K562 (cell line): ENCODE results near the gene GPN1. TPM values are rescaled to one million over a fixed set of nuclear protein-coding genes. Genes with fewer than 3 reads are reported as not detected.

Experiments
- ARHGAP35 ChIP-seq: fragments of 450-650 bp; IDR thresholded peaks from 2 replicates; pipeline ENCODE4 v1.6.1; 2018; ENCODE audit not compliant: partially characterized antibody
- ATF1 ChIP-seq, 2 experiments: fragments of 450-650 bp in 1 of 2; IDR thresholded peaks; 2 replicates each; pipeline ENCODE4 v1.6.1; 2016; ENCODE audit warnings: missing compliant biosample characterization in 1 of 2, missing genetic modification characterization in 1 of 2
- DIDO1 ChIP-seq: fragments of 450-650 bp; IDR thresholded peaks from 2 replicates; pipeline ENCODE4 v1.6.1; 2016; ENCODE audit warnings: low read depth, missing biosample characterization, missing genetic modification characterization
- EP300 ChIP-seq: IDR thresholded peaks from 2 replicates; pipeline ENCODE4 v1.6.1; 2012; ENCODE audit warnings: low read length, improper control_type of control experiment
- ERF ChIP-seq: fragments of 450-650 bp; formaldehyde crosslinking; IDR thresholded peaks from 2 replicates; pipeline ENCODE4 v1.4.0; 2020; ENCODE audit warnings: mild to moderate bottlenecking, mixed read lengths
- FIP1L1 ChIP-seq: fragments of 200-400 bp; formaldehyde crosslinking; IDR thresholded peaks from 2 replicates; pipeline ENCODE4 v1.6.1; 2018; ENCODE audit warnings: mild to moderate bottlenecking, low read depth, low read length; ENCODE audit not compliant: poor library complexity, severe bottlenecking
- GATA2 ChIP-seq: sonication (generic); formaldehyde crosslinking; IDR thresholded peaks from 2 replicates; pipeline ENCODE4 v1.4.0; 2020; ENCODE audit warnings: mild to moderate bottlenecking, missing genetic modification reagents
- ILF3 ChIP-seq: fragments of 450-650 bp; IDR thresholded peaks from 2 replicates; pipeline ENCODE4 v1.6.1; 2018; ENCODE audit warnings: antibody characterized with exemption, mild to moderate bottlenecking, moderate library complexity, borderline replicate concordance
- IRF2 ChIP-seq: sonication (generic); formaldehyde crosslinking; IDR thresholded peaks from 2 replicates; pipeline ENCODE4 v1.8.1; 2022; ENCODE audit warnings: mild to moderate bottlenecking, missing genetic modification reagents
- MYBL2 ChIP-seq, 2 experiments: fragments of 450-650 bp in 1 of 2; sonication (generic) in 1 of 2; formaldehyde crosslinking in 1 of 2; IDR thresholded peaks; 2 replicates each; pipeline versions ENCODE4 v1.6.1 to v1.8.1; 2017 to 2022; ENCODE audit warnings: borderline replicate concordance in 1 of 2, inconsistent platforms in 1 of 2, low read depth in 1 of 2, mild to moderate bottlenecking in 1 of 2, missing genetic modification reagents in 1 of 2, moderate library complexity in 1 of 2
- NFATC3 ChIP-seq: fragments of 450-650 bp; IDR thresholded peaks from 2 replicates; pipeline ENCODE4 v1.6.1; 2017; ENCODE audit warnings: mild to moderate bottlenecking
- NR4A1 ChIP-seq, 2 experiments: fragments of 250-450 bp in 1 of 2; fragments of 450-650 bp in 1 of 2; sonication (Bioruptor Pico) in 1 of 2; IDR thresholded peaks; 2 replicates each; pipeline versions ENCODE4 v1.4.0 to v1.6.1; 2016 to 2020; ENCODE audit warnings: mild to moderate bottlenecking in 2 of 2, missing compliant biosample characterization in 1 of 2, missing genetic modification characterization in 1 of 2, moderate library complexity in 1 of 2
- PYGO2 ChIP-seq: fragments of 450-650 bp; IDR thresholded peaks from 2 replicates; pipeline ENCODE4 v1.6.1; 2016; ENCODE audit warnings: mild to moderate bottlenecking, missing genetic modification characterization, moderate library complexity, missing compliant biosample characterization
- RAD51 ChIP-seq: fragments of 450-650 bp; IDR thresholded peaks from 2 replicates; pipeline ENCODE4 v1.7.1; 2016; ENCODE audit warnings: low read depth, mild to moderate bottlenecking, borderline replicate concordance
- SMAD2 ChIP-seq: fragments of 150-350 bp; IDR thresholded peaks from 2 replicates; pipeline ENCODE4 v1.6.1; 2014; ENCODE audit warnings: low read depth, mild to moderate bottlenecking, low read length
- TEAD1 ChIP-seq, 2 experiments: fragments of 450-650 bp in 1 of 2; sonication (generic) in 1 of 2; formaldehyde crosslinking; IDR thresholded peaks; 2 replicates each; pipeline versions ENCODE4 v1.4.0 to v1.8.0; 2020 to 2022; ENCODE audit warnings: mild to moderate bottlenecking in 2 of 2, missing genetic modification reagents in 1 of 2
- TRIM24 ChIP-seq, 2 experiments: fragments of 450-650 bp; IDR thresholded peaks; 2 replicates each; pipeline ENCODE4 v1.6.1; 2016
- ZBTB7A ChIP-seq: IDR thresholded peaks from 2 replicates; pipeline ENCODE4 v1.6.1; 2011; ENCODE audit warnings: low read depth, mild to moderate bottlenecking, low read length, moderate library complexity, borderline replicate concordance; ENCODE audit not compliant: control insufficient read depth
- ZKSCAN8 ChIP-seq: fragments of 200-800 bp; sonication (Bioruptor generic); IDR thresholded peaks from 2 replicates; pipeline ENCODE4 v1.6.1; 2016; ENCODE audit warnings: missing genetic modification characterization, missing compliant biosample characterization
- ZNF175 ChIP-seq: fragments of 200-800 bp; sonication (Bioruptor generic); IDR thresholded peaks from 2 replicates; pipeline ENCODE4 v1.6.1; 2016; ENCODE audit warnings: low read depth, mild to moderate bottlenecking, missing genetic modification characterization, missing compliant biosample characterization
- ZNF239 ChIP-seq: fragments of 250-450 bp; sonication (Bioruptor Pico); IDR thresholded peaks from 2 replicates; pipeline ENCODE4 v1.4.0; 2020; ENCODE audit warnings: mild to moderate bottlenecking
- polyA plus RNA-seq, 8 experiments: library from polyadenylated mRNA; depleted of rRNA in 4 of 8; stranded (reverse) in 5 of 8; unstranded in 3 of 8; fragments of >200 nt; fragmentation: Nextera tagmentation in 2 of 8; fragmentation: Illumina TruSeq in 1 of 8; extraction: Ambion mirVana in 2 of 8; extraction: Trizol in 1 of 8; gene quantifications; 2 replicates each; pipeline versions ENCODE4 v1.2.1 to v1.2.3, GENCODE V29; 2011 to 2014; ENCODE audit warnings: inconsistent platforms in 1 of 8, missing spikeins in 1 of 8
- total RNA-seq, 7 experiments: library from RNA; depleted of rRNA in 6 of 7; stranded (reverse); fragments of >200 nt in 6 of 7; fragmentation: Illumina TruSeq in 2 of 7; extraction: Trizol in 2 of 7; gene quantifications; 2 replicates each; pipeline versions ENCODE4 v1.2.1 to v1.2.3, GENCODE V29; 2011 to 2021; ENCODE audit warnings: low replicate concordance in 1 of 7
- TF ChIP-seq, protein P1 (sequence below): sonication (generic); formaldehyde crosslinking; IDR thresholded peaks from 2 replicates; pipeline ENCODE4 v1.9.0; 2022; ENCODE audit warnings: mild to moderate bottlenecking, missing genetic modification reagents
- TF ChIP-seq, protein P2 (sequence below): IDR thresholded peaks from 2 replicates; pipeline ENCODE4 v1.6.1; 2014; ENCODE audit warnings: antibody characterized with exemption
- TF ChIP-seq, protein P3 (sequence below): sonication (generic); formaldehyde crosslinking; IDR thresholded peaks from 2 replicates; pipeline ENCODE4 v1.8.0; 2022; ENCODE audit warnings: mild to moderate bottlenecking, missing genetic modification reagents

The GPN1 gene
- total and polyA plus RNA-seq, 9 of the 15 experiments (the other 6 are each of a cell fraction or from before 2014, with no cell fraction given) = 23.4 to 171 (median 48.2) TPM

DNA sequence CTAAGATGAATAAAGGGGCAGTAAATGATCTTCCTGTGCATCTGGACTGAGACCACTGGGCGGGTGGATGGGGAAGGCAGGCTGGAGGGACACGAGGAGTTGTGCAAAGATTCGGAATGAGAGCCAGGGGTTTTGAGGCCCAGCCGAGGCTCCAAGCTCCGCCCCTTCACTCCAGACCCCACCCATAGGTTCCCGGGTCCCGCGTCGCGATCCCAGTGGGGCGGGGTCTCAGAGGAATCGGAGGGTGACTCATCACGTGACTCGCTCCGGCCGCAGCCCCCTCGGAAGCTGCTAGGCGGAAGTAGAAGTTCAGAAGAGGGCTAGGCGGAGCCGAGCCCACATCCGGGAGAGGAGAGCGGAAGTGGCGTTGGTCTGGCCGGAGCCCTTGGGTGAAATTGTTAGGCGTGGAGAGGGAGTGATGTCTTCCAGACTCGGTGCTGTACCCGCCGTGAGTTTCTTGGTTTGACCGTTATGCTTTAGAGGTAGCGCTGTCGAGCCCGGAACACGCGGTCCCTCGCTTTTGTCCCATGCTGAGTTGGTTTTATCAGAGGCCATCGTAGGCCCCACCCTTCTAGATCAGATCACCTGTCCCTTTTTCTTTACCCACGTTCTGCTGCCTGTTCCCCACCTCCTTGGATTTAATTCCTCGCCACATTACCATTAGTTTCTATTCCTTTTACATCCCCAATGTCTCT is 46.0 kb upstream of the GPN1 start, which contains the start of gene ZNF512 (continued):
- TF ChIP-seq, protein P1, sequence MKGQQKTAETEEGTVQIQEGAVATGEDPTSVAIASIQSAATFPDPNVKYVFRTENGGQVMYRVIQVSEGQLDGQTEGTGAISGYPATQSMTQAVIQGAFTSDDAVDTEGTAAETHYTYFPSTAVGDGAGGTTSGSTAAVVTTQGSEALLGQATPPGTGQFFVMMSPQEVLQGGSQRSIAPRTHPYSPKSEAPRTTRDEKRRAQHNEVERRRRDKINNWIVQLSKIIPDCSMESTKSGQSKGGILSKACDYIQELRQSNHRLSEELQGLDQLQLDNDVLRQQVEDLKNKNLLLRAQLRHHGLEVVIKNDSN (CRISPR knock-in tag) = peak; percentile 97
- TF ChIP-seq, protein P2, sequence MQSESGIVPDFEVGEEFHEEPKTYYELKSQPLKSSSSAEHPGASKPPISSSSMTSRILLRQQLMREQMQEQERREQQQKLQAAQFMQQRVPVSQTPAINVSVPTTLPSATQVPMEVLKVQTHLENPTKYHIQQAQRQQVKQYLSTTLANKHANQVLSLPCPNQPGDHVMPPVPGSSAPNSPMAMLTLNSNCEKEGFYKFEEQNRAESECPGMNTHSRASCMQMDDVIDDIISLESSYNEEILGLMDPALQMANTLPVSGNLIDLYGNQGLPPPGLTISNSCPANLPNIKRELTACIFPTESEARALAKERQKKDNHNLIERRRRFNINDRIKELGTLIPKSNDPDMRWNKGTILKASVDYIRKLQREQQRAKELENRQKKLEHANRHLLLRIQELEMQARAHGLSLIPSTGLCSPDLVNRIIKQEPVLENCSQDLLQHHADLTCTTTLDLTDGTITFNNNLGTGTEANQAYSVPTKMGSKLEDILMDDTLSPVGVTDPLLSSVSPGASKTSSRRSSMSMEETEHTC = peak; percentile 85
- TF ChIP-seq, protein P3, sequence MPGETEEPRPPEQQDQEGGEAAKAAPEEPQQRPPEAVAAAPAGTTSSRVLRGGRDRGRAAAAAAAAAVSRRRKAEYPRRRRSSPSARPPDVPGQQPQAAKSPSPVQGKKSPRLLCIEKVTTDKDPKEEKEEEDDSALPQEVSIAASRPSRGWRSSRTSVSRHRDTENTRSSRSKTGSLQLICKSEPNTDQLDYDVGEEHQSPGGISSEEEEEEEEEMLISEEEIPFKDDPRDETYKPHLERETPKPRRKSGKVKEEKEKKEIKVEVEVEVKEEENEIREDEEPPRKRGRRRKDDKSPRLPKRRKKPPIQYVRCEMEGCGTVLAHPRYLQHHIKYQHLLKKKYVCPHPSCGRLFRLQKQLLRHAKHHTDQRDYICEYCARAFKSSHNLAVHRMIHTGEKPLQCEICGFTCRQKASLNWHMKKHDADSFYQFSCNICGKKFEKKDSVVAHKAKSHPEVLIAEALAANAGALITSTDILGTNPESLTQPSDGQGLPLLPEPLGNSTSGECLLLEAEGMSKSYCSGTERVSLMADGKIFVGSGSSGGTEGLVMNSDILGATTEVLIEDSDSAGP (CRISPR knock-in tag) = no peak; the same call in 1 of the 2 replicates
- TF ChIP-seq GATA2 (CRISPR knock-in tag) (no peak), ZNF239 (CRISPR knock-in tag) (no peak), FIP1L1 (peak; percentile 34), ZKSCAN8 (CRISPR knock-in tag) (no peak), MYBL2 (IDR thresholded peaks at IDR 0.05; ENCODE audit: low read depth) (no peak), MYBL2 (CRISPR knock-in tag; IDR thresholded peaks at IDR 0.05; ENCODE audit: borderline replicate concordance) (no peak), ARHGAP35 (no peak), ATF1 (CRISPR knock-in tag; IDR thresholded peaks at IDR 0.05) (no peak), ATF1 (tag; IDR thresholded peaks at IDR 0.05) (peak; percentile 67), TEAD1 (CRISPR knock-in tag; IDR thresholded peaks at IDR 0.05) (0 out of 4 replicates have a peak, but pooled peaks of 1 of the 2 experiments have one; percentile 7), ZNF175 (CRISPR knock-in tag) (peak; percentile 12; the same call in 1 of the 2 replicates), NFATC3 (no peak), IRF2 (CRISPR knock-in tag) (no peak), DIDO1 (tag) (no peak; the same call in 1 of the 2 replicates), ILF3 (0 out of 2 replicates have a peak, but pooled peaks have one; percentile 62), ZBTB7A (peak; percentile 87; the same call in 1 of the 2 replicates), RAD51 (peak; percentile 99), PYGO2 (no peak), SMAD2 (no peak), TRIM24 (IDR thresholded peaks at IDR 0.05) (0 out of 4 replicates have a peak, but pooled peaks of 1 of the 2 experiments have one; percentile 7), EP300 (0 out of 2 replicates have a peak, but pooled peaks have one; percentile 10), ERF (CRISPR knock-in tag) (no peak), NR4A1 (CRISPR knock-in tag; IDR thresholded peaks at IDR 0.05) (0 out of 2 replicates have a peak, but pooled peaks have one; percentile 6), NR4A1 (tag; IDR thresholded peaks at IDR 0.05) (0 out of 2 replicates have a peak, but pooled peaks have one; percentile 24)
